Measurements from ENCODE around the gene PGLYRP1.
A peak's percentile ranks its signal among the peaks of the same experiment; 100 is the strongest.

Gene PGLYRP1

GRCh38 chr19:46022431-46023310 is at the start of gene PGLYRP1:
PGLYRP1 (minus strand) TSS chr19:46023053; CDS start chr19:46023021, 32 bp downstream.
- DNase-seq, result no peak

DNA sequence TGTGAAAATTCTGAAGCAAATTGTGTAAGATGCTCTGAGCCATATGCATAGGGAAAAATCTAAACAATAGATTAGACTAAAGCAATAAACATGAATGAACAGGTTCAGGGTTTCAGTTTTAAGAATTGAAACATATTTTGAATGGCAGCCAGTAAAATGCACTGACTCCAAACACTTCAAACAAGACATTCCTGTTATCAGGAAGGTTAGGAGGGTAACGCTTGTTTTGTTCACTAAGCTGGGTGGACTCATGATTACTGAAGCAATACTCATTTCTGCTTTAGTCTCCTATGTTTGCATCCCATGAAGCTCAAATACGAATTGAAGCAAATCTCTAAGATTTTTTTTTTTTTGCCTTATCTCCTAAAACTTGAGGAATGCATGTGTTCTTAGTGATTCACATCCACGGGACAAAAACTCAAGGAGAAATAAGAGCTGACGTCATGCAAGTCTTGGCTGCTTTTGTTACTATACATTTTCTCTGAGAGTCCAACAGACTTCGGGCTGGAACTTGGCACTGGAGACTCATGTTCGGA is 47.0 kb upstream of the PGLYRP1 start:
- DNase-seq, result no peak

DNA sequence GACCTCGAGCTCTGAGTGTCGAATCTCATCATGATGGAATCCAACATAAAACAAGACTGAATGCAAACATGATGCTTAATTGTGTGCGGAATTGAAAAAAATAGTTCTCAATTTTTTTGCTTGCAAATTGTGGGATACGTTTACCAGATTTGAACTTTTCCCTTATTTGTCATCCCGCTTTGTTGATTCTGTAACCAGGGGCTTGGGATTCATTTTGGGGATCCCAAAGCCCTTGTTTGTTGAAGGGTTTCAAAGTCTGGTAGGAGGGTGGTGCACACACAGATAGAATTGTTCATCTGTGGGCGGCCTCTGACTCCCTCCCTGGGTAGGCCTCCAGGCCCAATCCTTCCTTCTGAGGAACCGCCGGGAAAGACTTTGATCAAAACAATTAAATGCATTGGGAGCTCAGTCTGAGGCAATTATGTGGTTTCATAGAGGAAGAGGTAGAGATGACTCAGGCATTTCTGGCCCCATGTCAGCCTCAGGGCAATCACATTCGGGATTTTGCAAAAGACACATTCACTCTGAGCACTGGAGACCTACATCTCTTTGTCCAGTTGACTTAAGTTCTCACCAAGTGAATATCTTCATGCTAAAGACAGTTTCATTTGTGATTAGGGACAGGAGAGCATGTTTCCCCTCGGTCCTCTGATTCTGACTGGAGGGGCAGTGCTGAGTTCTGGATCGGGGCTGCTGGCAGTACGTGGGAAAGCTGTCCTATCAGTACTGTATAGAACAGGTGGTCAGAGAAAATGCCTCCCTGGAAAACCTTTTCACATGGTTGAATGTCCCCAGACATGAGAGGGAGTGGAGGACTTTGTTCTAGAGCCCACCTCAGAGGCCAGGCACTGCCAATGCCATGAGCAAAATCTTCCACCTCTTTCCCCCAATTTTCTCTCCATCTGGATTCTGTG is 45.7 kb upstream of the PGLYRP1 start:
- peak; percentile 76 for DNase-seq

DNA sequence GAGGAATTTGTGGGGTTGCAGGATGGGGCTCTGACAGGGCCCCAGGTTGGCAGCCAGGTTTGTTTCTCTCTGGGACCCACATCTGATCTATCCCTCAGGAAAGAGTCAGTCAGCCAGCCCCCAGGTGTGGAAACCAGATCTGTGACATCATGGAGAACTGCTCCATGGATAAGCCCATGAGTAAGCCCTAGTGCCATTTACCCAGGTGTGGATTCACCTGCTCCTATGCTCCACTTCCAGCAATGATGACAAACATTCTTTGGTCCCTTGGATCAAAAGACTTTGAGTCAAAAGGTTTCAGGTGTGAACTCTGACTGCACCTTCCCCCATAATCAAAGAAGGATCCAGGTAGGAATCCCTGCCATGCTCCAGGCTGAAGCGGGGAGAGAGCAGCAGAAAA is 44.8 kb upstream of the PGLYRP1 start:
- DNase-seq, result no peak

GRCh38 chr19:46066471-46066870 is 43.6 kb upstream of the PGLYRP1 start:
- no peak for DNase-seq

GRCh38 chr19:46065486-46066071 is 42.7 kb upstream of the PGLYRP1 start:
- DNase-seq, result peak; percentile 48

- DNase-seq, result no peak
Measured at GRCh38 chr19:46063201-46063600, 40.3 kb upstream of the PGLYRP1 start.

DNA sequence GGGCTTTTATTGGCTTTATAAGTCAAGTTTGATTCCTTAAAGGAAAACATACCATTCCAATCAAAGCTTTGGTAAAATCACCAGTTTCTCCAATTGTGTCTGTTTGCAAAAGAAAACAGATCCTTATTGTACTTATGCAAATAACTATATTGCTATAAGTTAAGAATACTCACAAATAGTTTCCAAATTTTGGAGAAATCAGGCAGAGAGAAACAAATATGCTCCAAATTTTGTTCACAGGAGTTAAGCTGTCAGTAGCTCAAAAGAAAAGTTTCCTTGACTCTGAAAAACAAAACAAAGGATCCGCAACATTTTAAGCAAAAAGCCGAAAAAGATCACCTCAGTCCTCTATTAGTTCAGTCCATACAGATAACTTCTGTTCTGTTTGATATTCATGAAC is 37.2 kb upstream of the PGLYRP1 start:
- DNase-seq, result no peak

- DNase-seq, result no peak
Measured at GRCh38 chr19:46058778-46059177, 35.9 kb upstream of the PGLYRP1 start.

DNA sequence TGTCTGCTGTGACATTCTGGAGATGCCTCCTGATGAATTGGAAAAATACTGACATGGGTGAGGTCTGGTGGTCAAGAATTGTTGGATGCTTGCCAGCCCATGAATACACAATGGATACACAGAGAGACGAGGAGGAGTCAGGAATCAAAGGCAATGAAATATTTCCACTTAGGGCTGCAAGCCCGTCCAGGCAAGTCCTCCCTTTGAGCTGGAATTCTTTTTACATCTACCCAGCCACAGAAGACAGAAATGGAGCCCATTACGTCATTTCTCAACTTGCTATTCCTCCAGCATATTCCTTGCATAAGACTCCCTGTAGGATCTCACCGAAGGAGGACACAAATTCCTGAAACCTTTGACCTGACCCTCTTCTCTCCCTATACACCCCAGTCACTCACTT is 33.7 kb upstream of the PGLYRP1 start:
- no peak for DNase-seq

GRCh38 chr19:46052896-46053295 is 30.0 kb upstream of the PGLYRP1 start:
- no peak for DNase-seq

GRCh38 chr19:46049597-46049996 is 26.7 kb upstream of the PGLYRP1 start:
- no peak for DNase-seq

GRCh38 chr19:46043519-46043918 is 20.7 kb upstream of the PGLYRP1 start:
- DNase-seq, result no peak

DNA sequence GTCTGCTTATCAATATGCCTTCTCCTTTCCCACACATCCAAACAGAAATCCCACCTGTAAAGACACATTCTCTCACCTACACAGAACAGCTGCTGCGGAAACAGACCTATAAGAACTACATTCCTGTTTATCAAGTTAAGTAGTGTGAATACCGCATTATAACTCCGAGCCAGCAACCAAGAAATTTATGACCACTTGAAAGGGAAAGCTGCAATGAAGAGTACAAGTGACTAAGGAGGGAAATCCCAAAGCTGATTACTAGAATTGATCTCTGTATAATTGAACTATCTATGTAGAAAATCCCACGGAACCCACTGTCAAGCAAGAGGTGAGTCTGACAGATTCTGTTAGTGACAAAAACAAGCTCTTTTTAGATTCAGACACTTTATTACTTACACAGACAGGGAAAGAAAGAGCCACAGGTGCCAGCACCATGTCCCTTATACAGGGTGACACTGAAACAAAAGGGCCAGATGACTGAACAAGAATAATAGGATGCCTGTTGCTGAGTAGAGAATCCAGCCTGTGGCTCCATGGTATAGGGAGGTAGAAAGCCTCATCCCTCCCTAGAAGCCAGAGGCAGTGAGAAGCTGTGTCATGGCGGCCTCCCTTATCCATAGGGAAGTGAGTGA is 19.5 kb upstream of the PGLYRP1 start:
- no peak for DNase-seq

- DNase-seq, result no peak
Measured at GRCh38 chr19:46040952-46041500, 18.2 kb upstream of the PGLYRP1 start, which contains the start of gene IGFL4. IGFL4 (minus strand) TSS chr19:46041002; CDS start chr19:46040962, 40 bp downstream.

- DNase-seq, result no peak
Measured at GRCh38 chr19:46040125-46040524, 17.3 kb upstream of the PGLYRP1 start.

DNA sequence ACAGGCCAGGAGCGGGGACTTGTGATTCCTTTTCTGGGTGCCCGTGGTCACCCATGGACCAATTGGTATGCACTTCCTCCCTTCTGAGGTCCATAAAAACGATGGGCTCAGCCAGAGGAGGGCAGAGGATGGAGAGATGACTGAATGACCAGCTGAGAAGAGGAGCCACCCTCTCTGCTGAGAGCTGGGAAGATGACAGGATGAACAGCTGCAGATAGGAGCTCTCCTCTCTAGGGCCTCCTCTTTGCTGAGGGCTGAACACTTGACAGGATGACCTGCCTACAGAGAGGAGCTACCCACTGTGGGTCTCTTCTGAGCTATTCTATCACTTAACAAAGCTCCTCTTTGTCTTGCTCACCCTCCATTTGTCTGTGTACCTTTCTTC is 13.9 kb upstream of the PGLYRP1 start:
- no peak for DNase-seq

DNA sequence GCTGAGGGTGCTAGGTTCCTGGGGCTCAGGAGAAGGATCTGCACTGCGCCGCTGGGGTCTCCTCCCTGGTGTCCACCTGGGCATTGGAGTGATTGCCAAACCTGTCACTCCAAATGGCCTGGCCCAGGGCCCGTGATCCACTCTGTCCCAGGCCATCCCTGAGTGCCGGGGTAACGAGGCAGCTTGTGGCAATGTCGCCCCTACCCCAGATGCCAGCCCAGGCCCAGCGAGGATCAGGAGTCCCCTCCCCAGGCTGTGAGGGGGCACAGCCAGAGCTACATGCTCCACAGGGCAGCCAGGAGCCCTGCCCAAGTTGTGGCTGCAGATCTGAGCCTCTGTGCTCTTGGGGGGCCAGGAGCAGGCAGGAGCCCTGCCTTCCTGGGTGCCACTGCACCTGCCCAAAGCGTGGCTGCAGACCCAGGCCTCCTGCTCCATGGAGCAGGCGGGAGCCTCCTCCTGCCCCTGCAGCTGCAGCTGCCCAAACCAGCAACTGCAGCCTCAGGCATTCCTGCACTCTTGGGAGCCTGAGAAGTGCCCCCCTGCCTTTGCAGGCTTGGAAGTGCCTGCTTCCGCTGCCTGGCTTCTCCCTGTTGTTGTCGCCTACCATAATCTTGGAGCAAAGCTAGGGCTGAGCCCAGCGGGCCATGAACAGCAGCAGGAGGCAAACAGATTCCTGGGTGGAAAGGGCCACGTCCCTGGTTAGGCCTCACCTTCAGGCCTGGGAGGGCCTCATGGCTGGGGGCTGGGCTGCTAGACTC is 13.3 kb upstream of the PGLYRP1 start:
- DNase-seq, result no peak

- DNase-seq, result no peak
Measured at GRCh38 chr19:46035546-46035945, 12.7 kb upstream of the PGLYRP1 start.

- DNase-seq, result no peak
Measured at GRCh38 chr19:46033401-46033800, 10.5 kb upstream of the PGLYRP1 start.

- DNase-seq, result no peak
Measured at GRCh38 chr19:46032597-46033025, 9.8 kb upstream of the PGLYRP1 start.

Measured in T1000 (cell line).